HepG2 (cell line): ENCODE data around the gene DLX4. TPM values are rescaled to one million over a fixed set of nuclear protein-coding genes. Genes with fewer than 3 reads are reported as not detected.

ENCODE experiments used
- CBX1 ChIP-seq: IDR thresholded peaks from one replicate; pipeline ENCODE4 v1.6.1; 2016; ENCODE audit warnings: antibody characterized with exemption, low read depth
- GATAD1 ChIP-seq: IDR thresholded peaks from 2 replicates; pipeline ENCODE4 v1.6.1; 2016; ENCODE audit warnings: missing genetic modification reagents, missing compliant biosample characterization
- HIVEP1 ChIP-seq: sonication (generic); formaldehyde crosslinking; IDR thresholded peaks from 2 replicates; pipeline ENCODE4 v1.4.0; 2020; ENCODE audit warnings: mild to moderate bottlenecking, missing genetic modification reagents
- HNF4A ChIP-seq: sonication (generic); formaldehyde crosslinking; IDR thresholded peaks from 2 replicates; pipeline ENCODE4 v1.4.0; 2020; ENCODE audit warnings: missing genetic modification reagents
- HOMEZ ChIP-seq: IDR thresholded peaks from 2 replicates; pipeline ENCODE4 v1.6.1; 2016; ENCODE audit warnings: low read depth
- IRF9 ChIP-seq: sonication (generic); formaldehyde crosslinking; IDR thresholded peaks from 2 replicates; pipeline ENCODE4 v1.8.0; 2022; ENCODE audit warnings: missing genetic modification reagents, mild to moderate bottlenecking, borderline replicate concordance
- MTF2 ChIP-seq: sonication (generic); formaldehyde crosslinking; IDR thresholded peaks from 2 replicates; pipeline ENCODE4 v1.5.0; 2020; ENCODE audit warnings: missing genetic modification reagents, borderline replicate concordance
- RFXAP ChIP-seq: sonication (generic); formaldehyde crosslinking; IDR thresholded peaks from 2 replicates; pipeline ENCODE4 v1.4.0; 2020; ENCODE audit warnings: missing genetic modification reagents, borderline replicate concordance
- RXRB ChIP-seq: IDR thresholded peaks from 2 replicates; pipeline ENCODE4 v1.6.1; 2016; ENCODE audit warnings: borderline replicate concordance, missing genetic modification reagents, missing compliant biosample characterization
- SSRP1 ChIP-seq: IDR thresholded peaks from 2 replicates; pipeline ENCODE4 v1.6.1; 2016; ENCODE audit warnings: control low read depth
- STAG1 ChIP-seq: sonication (generic); formaldehyde crosslinking; IDR thresholded peaks from 2 replicates; pipeline ENCODE4 v1.4.0; 2020; ENCODE audit warnings: missing genetic modification reagents
- THRA ChIP-seq: sonication (generic); formaldehyde crosslinking; IDR thresholded peaks from 2 replicates; pipeline ENCODE4 v1.4.0; 2020; ENCODE audit warnings: missing genetic modification reagents, borderline replicate concordance
- ZBTB3 ChIP-seq: sonication (generic); formaldehyde crosslinking; IDR thresholded peaks from 2 replicates; pipeline ENCODE4 v1.4.0; 2020; ENCODE audit warnings: low read depth, mild to moderate bottlenecking, moderate library complexity, missing genetic modification reagents, borderline replicate concordance
- ZBTB8A ChIP-seq: sonication (generic); formaldehyde crosslinking; IDR thresholded peaks from 2 replicates; pipeline ENCODE4 v1.4.0; 2020; ENCODE audit warnings: mild to moderate bottlenecking, low read depth, missing genetic modification reagents, borderline replicate concordance
- ZFP90 ChIP-seq: sonication (generic); formaldehyde crosslinking; IDR thresholded peaks from 2 replicates; pipeline ENCODE4 v1.8.0; 2022; ENCODE audit warnings: missing genetic modification reagents, mild to moderate bottlenecking, inconsistent platforms, borderline replicate concordance
- ZNF224 ChIP-seq: sonication (generic); formaldehyde crosslinking; IDR thresholded peaks from 2 replicates; pipeline ENCODE4 v1.5.0; 2020; ENCODE audit warnings: mild to moderate bottlenecking, missing genetic modification reagents
- ZNF350 ChIP-seq: sonication (generic); formaldehyde crosslinking; IDR thresholded peaks from 2 replicates; pipeline ENCODE4 v1.4.0; 2020; ENCODE audit warnings: mild to moderate bottlenecking, low read depth, missing genetic modification reagents, borderline replicate concordance
- ZNF619 ChIP-seq: sonication (generic); formaldehyde crosslinking; IDR thresholded peaks from 2 replicates; pipeline ENCODE4 v1.4.0; 2020; ENCODE audit warnings: mild to moderate bottlenecking, missing genetic modification reagents
- ZNF691 ChIP-seq: sonication (generic); formaldehyde crosslinking; IDR thresholded peaks from 2 replicates; pipeline ENCODE4 v1.4.0; 2020; ENCODE audit warnings: missing genetic modification reagents, low read depth, mild to moderate bottlenecking, borderline replicate concordance
- ZNF704 ChIP-seq: sonication (generic); formaldehyde crosslinking; IDR thresholded peaks from 2 replicates; pipeline ENCODE4 v1.8.1; 2023; ENCODE audit warnings: mild to moderate bottlenecking, inconsistent platforms, moderate library complexity, missing genetic modification reagents, borderline replicate concordance
- ZSCAN5A ChIP-seq: sonication (generic); formaldehyde crosslinking; IDR thresholded peaks from 2 replicates; pipeline ENCODE4 v1.8.0; 2022; ENCODE audit warnings: mild to moderate bottlenecking, missing genetic modification reagents, borderline replicate concordance
- polyA plus RNA-seq, 8 experiments: library from polyadenylated mRNA; depleted of rRNA in 3 of 8; stranded (reverse) in 7 of 8; unstranded in 1 of 8; fragments of >200 nt; fragmentation: Illumina TruSeq in 4 of 8; extraction: Trizol in 4 of 8; gene quantifications; 2 replicates each; pipeline versions ENCODE4 v1.2.1 to v1.2.3, GENCODE V29; 2011 to 2016; ENCODE audit warnings: low read depth in 4 of 8, missing spikeins in 1 of 8, mixed read lengths in 1 of 8; ENCODE audit not compliant: insufficient read depth in 1 of 8
- total RNA-seq, 5 experiments: library from RNA; depleted of rRNA; stranded (reverse); fragments of >200 nt; fragmentation: Illumina TruSeq; extraction: Trizol; gene quantifications; 2 replicates each; pipeline ENCODE4 v1.2.3, GENCODE V29; 2016; ENCODE audit warnings: low read depth in 1 of 5

The DLX4 gene
- total and polyA plus RNA-seq, 2 of the 13 experiments (the other 11 are each of a cell fraction or from before 2014, with no cell fraction given): 0.55 to 2.3 TPM

- TF ChIP-seq ZSCAN5A (CRISPR knock-in tag) (no peak), HOMEZ (CRISPR knock-in tag) (0 out of 2 replicates have a peak, but pooled peaks have one; percentile 16), ZNF224 (no peak), MTF2 (CRISPR knock-in tag) (0 out of 2 replicates have a peak, but pooled peaks have one; percentile 33), ZNF619 (CRISPR knock-in tag) (peak; percentile 76; the same call in 1 of the 2 replicates), ZBTB8A (CRISPR knock-in tag) (no peak), GATAD1 (CRISPR knock-in tag) (no peak), CBX1 (peak; percentile 50), ZFP90 (CRISPR knock-in tag) (no peak; the same call in 1 of the 2 replicates), HNF4A (CRISPR knock-in tag) (0 out of 2 replicates have a peak, but pooled peaks have one; percentile 11), ZNF704 (no peak), RXRB (CRISPR knock-in tag) (peak; percentile 42; the same call in 1 of the 2 replicates), ZNF691 (CRISPR knock-in tag) (no peak), HIVEP1 (0 out of 2 replicates have a peak, but pooled peaks have one; percentile 35), THRA (CRISPR knock-in tag) (peak; percentile 44; the same call in 1 of the 2 replicates), ZNF350 (CRISPR knock-in tag) (0 out of 2 replicates have a peak, but pooled peaks have one; percentile 54), SSRP1 (CRISPR knock-in tag) (no peak), RFXAP (CRISPR knock-in tag) (no peak), ZBTB3 (CRISPR knock-in tag) (no peak), STAG1 (CRISPR knock-in tag) (peak; percentile 99), IRF9 (CRISPR knock-in tag) (0 out of 2 replicates have a peak, but pooled peaks have one; percentile 26)
These were observed 27.7 kb downstream of the DLX4 start (continued) for GRCh38 chr17:49996495-49997300.
